ENCODE results near the gene OR2A25. TPM values are rescaled to one million over a fixed set of nuclear protein-coding genes. Genes with fewer than 3 reads are reported as not detected.

OR2A25 gene
- total RNA-seq, 1 donor from 2014 or later, result not detected

DNA sequence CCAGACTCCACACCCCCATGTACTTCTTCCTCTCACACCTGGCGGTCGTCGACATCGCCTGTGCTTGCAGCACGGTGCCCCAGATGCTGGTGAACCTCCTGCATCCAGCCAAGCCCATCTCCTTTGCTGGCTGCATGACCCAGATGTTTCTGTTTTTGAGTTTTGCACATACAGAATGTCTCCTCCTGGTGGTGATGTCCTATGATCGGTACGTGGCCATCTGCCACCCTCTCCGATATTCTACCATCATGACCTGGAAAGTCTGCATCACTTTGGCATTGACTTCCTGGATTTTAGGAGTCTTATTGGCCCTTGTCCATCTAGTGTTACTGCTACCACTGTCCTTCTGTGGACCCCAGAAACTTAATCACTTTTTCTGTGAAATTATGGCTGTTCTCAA is 4.8 kb downstream of the OR2A25 start:
- no peak for DNase-seq (ENCODE audit: low read depth in 2 of 2)

DNA sequence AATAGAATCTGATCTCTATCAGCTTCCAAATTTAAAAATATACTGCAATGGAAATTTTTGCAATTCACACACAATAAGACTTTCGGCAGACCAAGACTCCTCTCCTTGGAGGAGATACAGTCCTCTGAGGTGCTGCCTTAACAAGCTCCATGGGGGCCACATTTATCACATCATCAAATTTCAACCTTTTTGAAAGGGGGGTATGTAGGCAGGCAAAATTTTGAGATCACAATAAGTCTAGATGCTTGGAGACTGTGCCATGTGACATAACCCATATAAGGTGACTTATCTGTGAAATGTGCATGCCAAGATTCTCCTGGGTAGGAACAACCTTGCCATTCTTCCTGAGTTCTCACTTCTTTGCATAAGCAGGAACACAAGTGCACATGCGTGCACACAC is 16.4 kb downstream of the OR2A25 start, which contains the start of gene OR2A12:
OR2A12 (plus strand) TSS at position 301 of the 400 bp plus-strand sequence. CDS start 8,830 bp downstream, outside the sequence.
- DNase-seq (ENCODE audit: low read depth in 2 of 2), result no peak

DNA sequence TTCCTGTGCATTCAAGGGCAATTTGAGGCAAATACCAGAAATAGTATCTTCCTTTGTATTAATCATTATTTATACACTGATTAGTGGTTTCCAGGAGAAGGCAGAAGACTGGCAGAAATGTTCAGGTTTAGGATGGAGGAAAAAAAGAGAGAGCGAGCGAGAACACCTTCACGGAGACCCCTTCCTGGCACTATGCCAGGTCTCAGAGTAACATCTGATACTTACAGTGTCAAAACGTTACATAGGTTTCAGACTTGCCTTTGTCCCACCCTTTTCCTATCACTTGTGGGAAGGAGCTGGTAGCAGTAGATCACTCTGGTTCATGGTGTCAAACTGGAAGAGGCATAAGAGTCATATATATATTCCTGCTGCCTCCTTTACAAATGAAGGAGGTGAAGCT is 17.1 kb downstream of the OR2A25 start:
- DNase-seq (ENCODE audit: low read depth in 2 of 2), result no peak

DNA sequence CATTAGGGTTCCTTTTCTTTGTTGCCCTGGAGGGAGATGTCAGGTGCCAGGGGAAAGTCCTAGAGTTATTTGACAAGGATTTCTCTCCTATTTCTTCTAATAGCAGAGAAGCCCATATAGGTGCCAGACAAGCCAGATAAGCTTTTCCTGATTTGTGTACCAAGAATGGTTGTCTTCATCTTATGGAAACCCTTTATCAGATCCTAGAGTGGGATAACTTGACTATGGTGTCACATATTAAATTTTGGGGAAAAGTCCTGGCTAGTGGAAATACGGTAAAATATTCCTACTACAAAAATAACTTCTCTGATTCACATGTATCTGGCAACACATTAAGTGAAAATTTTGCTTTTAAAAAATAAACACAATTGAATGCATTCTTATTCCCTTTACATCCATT is 17.6 kb downstream of the OR2A25 start:
- no peak for DNase-seq (ENCODE audit: low read depth in 2 of 2)

DNA sequence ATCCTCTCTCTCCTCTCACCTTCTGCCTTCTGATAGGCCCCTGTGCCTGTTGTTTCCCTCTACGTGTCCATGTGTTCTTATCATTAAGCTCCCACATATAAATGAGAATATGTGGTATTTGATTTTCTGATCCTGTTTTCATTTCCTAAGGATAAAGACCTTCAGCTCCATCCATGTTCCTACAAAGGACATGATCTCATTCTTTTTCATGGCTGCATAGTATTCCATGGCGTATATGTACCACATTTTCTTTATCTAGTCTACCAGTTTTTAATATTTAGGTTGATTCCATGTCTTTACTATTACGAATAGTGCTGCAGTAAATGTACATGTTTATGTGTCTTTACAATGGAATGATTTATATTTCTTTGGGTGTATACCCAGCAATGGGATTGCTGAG is 21.1 kb downstream of the OR2A25 start:
- DNase-seq (ENCODE audit: low read depth in 2 of 2), result no peak

DNA sequence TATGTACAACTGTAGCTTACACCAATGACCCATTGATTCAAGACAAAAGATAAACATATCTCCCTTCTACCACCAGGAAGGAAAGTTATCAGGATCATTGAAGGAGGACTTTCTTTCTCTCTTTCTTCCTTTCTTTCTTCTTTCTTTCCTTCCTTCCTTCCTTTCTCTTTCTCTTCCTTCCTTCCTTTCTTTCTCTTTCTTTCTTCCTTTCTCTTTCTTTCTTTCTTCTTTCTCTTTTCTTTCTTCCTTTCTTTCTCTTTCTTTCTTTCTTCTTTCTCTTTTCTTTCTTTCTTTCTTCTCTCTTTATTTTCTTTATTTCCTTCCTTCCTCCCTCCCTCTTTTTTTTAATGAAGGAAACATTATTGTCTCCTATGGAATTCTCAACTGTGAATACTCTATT is 29.2 kb downstream of the OR2A25 start:
- DNase-seq (ENCODE audit: low read depth in 2 of 2), result no peak

DNA sequence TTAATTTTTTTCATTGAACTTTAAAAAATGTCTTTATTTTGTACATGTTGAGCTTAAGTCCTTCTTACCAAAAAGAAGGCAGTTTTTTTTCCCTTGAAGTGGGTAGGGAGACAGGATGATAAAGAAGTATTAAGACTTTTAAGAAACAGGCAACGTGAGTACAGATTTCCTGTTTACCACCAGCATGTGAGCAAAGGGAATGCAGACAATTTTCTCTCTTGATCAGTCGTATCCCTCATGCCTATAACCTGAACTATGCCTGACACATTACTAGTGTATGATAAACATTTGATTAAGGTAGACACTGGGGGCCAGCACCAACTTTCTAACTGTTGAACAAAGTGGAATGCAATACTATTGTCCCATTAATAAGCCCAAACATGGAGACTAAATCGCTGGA is 31.0 kb downstream of the OR2A25 start:
- no peak for DNase-seq (ENCODE audit: low read depth in 2 of 2)

DNA sequence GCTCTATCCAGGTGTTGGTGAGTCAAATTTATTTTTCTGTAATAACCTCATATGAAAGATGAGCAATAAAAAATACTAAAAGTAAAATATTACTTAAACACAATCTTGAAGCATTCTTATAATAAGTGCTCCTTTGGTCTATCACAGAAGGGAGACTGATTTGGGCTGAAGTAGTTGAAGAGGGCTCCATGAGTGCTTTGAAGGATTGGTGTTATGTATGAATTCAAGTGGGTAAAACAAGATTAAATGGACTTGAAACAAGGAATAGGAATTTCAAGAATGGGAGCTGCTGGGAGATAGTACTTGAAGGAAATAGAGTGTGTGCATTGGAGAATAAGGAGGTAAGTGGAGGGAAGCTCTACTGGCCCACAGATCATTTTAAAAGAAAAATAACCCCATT is 32.4 kb downstream of the OR2A25 start:
- no peak for DNase-seq (ENCODE audit: low read depth in 2 of 2)

DNA sequence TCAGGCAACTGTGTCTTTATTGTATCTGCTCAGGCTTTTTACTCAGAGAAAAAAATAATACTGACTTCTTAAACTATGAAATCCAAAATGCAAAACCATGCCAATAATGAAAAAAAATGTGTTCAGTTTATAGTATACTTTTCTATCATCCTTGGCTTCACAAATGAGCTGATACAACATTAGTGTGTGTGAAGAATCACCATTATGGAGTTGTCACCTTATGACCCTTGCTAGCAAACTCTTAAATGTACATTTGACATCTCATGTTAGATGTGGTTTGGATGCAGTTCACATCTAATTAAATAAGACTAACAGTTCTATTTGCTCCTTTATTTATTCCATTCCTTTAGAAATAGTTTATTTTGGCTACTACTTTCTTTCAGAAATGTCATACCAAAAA is 35.6 kb downstream of the OR2A25 start:
- DNase-seq (ENCODE audit: low read depth in 2 of 2), result no peak

DNA sequence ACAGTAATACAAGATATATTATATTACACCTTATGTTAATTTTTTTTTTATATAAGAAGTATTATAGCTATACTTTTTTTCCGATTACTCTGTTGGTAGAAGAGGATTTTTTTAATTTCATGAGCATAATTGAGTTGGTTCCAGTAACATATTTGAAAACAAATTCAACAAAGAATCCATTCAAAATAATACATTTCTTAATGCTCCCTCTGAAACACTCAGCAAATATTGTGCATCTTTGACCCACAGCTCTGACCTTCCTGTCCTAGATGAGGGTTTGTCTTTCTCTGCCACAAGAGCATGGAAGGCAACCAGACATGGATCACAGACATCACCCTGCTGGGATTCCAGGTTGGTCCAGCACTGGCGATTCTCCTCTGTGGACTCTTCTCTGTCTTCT is 39.7 kb downstream of the OR2A25 start, which contains the start of gene OR2A2:
OR2A2 (plus strand) TSS at position 301 of the 400 bp plus-strand sequence; CDS start at position 301, 0 bp downstream.
- DNase-seq (ENCODE audit: low read depth in 2 of 2), result no peak

DNA sequence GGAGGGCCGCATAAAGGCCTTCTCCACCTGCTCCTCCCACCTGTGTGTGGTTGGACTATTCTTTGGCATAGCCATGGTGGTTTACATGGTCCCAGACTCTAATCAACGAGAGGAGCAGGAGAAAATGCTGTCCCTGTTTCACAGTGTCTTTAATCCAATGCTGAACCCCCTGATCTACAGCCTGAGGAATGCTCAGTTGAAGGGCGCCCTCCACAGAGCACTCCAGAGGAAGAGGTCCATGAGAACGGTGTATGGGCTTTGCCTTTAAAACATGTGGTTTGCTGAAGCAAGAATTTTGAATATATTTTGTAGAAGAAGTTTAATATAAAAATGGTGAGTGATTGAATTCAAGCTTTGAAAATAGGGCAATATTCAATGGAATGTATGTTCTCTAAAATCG is 40.7 kb downstream of the OR2A25 start:
- no peak for DNase-seq (ENCODE audit: low read depth in 2 of 2)

DNA sequence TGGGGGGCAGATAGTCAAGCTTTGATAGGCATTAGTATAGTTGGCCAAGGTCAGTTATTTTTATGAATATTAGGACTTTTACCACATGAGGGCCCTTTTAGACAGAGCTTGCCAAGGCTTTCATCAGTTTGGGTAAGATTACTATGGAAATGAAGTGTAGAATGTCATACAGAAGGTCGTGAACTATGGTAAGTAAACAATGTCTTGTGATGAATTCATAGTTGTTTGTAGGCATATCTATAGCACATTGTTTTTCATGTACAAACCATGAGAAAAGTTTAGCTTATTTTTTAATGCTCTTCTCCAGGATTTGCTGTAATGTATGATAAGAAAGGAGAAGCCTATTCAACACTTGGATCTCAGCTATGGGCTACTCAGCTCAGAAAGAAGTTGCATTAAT is 44.0 kb downstream of the OR2A25 start:
- DNase-seq (ENCODE audit: low read depth in 2 of 2), result no peak

DNA sequence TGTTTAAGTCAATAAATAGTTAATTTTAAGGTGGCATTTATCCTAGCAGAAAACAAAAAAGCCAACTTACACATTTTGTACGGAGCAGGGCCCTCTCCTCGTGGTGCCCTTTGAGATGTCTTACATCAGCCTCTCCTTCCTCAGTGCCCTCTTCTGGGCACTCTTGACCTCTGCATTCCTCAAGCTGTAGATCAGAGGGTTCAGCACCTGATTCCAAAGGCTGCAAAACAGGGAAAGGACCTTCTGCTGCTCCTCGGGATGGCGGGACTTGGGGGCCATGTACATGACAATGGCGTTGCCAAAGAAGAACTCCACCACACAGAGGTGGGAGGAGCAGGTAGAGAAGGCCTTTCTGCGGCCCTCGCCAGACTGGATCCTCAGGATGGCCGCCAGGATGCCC is 48.7 kb downstream of the OR2A25 start:
- DNase-seq (ENCODE audit: low read depth in 2 of 2), result no peak

DNA sequence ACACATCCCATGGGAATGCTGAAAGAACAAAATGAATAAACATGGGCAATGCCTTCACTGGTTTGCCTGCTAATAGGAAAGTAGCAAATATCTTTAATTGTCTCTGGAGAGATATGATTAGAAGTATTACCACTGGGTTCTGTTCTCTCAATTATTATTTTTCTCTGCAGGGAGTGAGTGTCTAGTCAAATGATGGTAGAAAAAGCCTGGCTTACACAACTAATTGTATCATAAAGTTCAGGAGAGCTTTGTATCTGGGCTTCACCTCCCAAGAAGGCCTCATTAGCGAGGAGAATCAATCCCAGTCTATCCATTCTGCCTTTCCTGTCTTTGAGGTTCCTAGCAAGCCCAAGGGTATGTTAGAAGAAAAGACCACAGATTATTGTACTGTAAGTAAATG is 53.3 kb downstream of the OR2A25 start, which contains the start of gene OR2A14:
OR2A14 (plus strand) TSS at position 301 of the 400 bp plus-strand sequence. CDS start 5,937 bp downstream, outside the sequence.
- DNase-seq (ENCODE audit: low read depth in 2 of 2), result no peak

Other genes starting within 250 kb of the OR2A25 start
- gene TCAF1, start 167.6 kb upstream of the OR2A25 start, total RNA-seq, result 32.7 and 41.2 TPM in 2 replicates
- gene OR2F2, start 134.6 kb upstream of the OR2A25 start, total RNA-seq, result not detected in 2 replicates
- gene OR2F1, start 115.0 kb upstream of the OR2A25 start, total RNA-seq, result under 0.01 TPM in 1 of 2 replicates, not detected in the other
- gene OR6B1, start 69.5 kb upstream of the OR2A25 start, total RNA-seq, result not detected in 2 replicates
- gene OR2A5, start 20.9 kb upstream of the OR2A25 start, total RNA-seq, result not detected in 2 replicates
- gene OR2A12, start 16.5 kb downstream of the OR2A25 start, total RNA-seq, result not detected in 2 replicates
- not detected in 2 replicates for gene OR2A2, start 39.8 kb downstream of the OR2A25 start, total RNA-seq
- gene OR2A14, start 53.4 kb downstream of the OR2A25 start, total RNA-seq, result not detected in 2 replicates
- gene CTAGE4, start 113.7 kb downstream of the OR2A25 start, total RNA-seq, result 0.13 TPM in 1 of 2 replicates, not detected in the other
- 0.13 TPM in 2 replicates for gene ARHGEF35, start 126.0 kb downstream of the OR2A25 start, total RNA-seq
- gene OR2A42, start 169.8 kb downstream of the OR2A25 start, total RNA-seq, result not detected in 2 replicates
- gene OR2A7, start 195.0 kb downstream of the OR2A25 start, total RNA-seq, result under 0.01 TPM in 1 of 2 replicates, not detected in the other
- under 0.01 and 0.13 TPM in 2 replicates for gene CTAGE8, start 199.5 kb downstream of the OR2A25 start, total RNA-seq
- under 0.01 TPM in 2 replicates for gene OR2A1, start 242.6 kb downstream of the OR2A25 start, total RNA-seq